ENCODE data around the gene ZRANB3. TPM values are rescaled to one million over a fixed set of nuclear protein-coding genes. Genes with fewer than 3 reads are reported as not detected.
"Not testable (repeated sequence)": the region's sequence is repeated elsewhere in the genome, so short reads cannot be mapped to it uniquely, and the experiment has no call there.

Gene ZRANB3
- total RNA-seq, 4 donors from 2014 or later = 4.8 to 9.3 (median 5.5) TPM

- Histone ChIP-seq H3K4me1 (no peaks in the 10 kb centered on the region), H3K27ac (no peak overlapping the region), H3K36me3 (peaks cover 0 to 18% (median 0%) of the 10 kb centered on the region in 3 donors), H3K9me3 (peaks cover 0 to 38% (median 7%) of the 10 kb centered on the region in 4 donors), H3K27me3 (no peaks in the 10 kb centered on the region), H3K4me3 (no peak overlapping the region)
- TF ChIP-seq CTCF (IDR thresholded peaks at IDR 0.05) (no peak), POLR2A (IDR thresholded peaks at IDR 0.05) (no peak), EP300 (IDR thresholded peaks at IDR 0.05) (no peak)
- DNase-seq (ENCODE audit: low spot score in 2 of 2) = no peak
Measured at GRCh38 chr2:135378591-135378990, 152.4 kb downstream of the ZRANB3 start.

- Histone ChIP-seq H3K27ac (no peak overlapping the region), H3K4me1 (no peaks in the 10 kb centered on the region), H3K36me3 (peaks cover 0 to 11% (median 0%) of the 10 kb centered on the region in 3 donors), H3K27me3 (no peaks in the 10 kb centered on the region), H3K4me3 (no peak overlapping the region), H3K9me3 (peaks cover 0 to 10% (median 0%) of the 10 kb centered on the region in 4 donors)
- DNase-seq (ENCODE audit: low spot score in 2 of 2) = no peak
- 82 to 94% methylated on average over 4 of the region's 4 CpGs for WGBS, 2 donors
- TF ChIP-seq POLR2A (IDR thresholded peaks at IDR 0.05) (no peak), CTCF (IDR thresholded peaks at IDR 0.05) (no peak), EP300 (IDR thresholded peaks at IDR 0.05) (no peak)
Measured at GRCh38 chr2:135373702-135374101, 157.3 kb downstream of the ZRANB3 start.

GRCh38 chr2:135349941-135350340 is 181.1 kb downstream of the ZRANB3 start:
- no peak overlapping the region for H3K27ac ChIP-seq
- no peak overlapping the region for H3K4me3 ChIP-seq
- no peaks in the 10 kb centered on the region for H3K4me1 ChIP-seq
- no peaks in the 10 kb centered on the region for H3K27me3 ChIP-seq
- peaks cover 0 to 33% (median 7%) of the 10 kb centered on the region in 4 donors for H3K9me3 ChIP-seq
- no peak for TF ChIP-seq EP300 (IDR thresholded peaks at IDR 0.05)
- TF ChIP-seq POLR2A (IDR thresholded peaks at IDR 0.05) = no peak
- no peak for TF ChIP-seq CTCF (IDR thresholded peaks at IDR 0.05)
- WGBS, 2 donors = 83 to 87% methylated on average over 6 of the region's 6 CpGs
- peaks cover 0 to 63% (median 0%) of the 10 kb centered on the region in 3 donors for H3K36me3 ChIP-seq
- DNase-seq (ENCODE audit: low spot score in 2 of 2) = no peak

- not testable (repeated sequence) for H3K4me3 ChIP-seq; H3K27ac ChIP-seq; DNase-seq (ENCODE audit: low spot score in 2 of 2); H3K4me1 ChIP-seq; H3K27me3 ChIP-seq
- Histone ChIP-seq H3K9me3 (peaks cover 0 to 33% (median 7%) of the 10 kb centered on the region in 4 donors), H3K36me3 (peaks cover 0 to 69% (median 0%) of the 10 kb centered on the region in 3 donors)
- 96 to 97% methylated on average over 5 of the region's 5 CpGs for WGBS, 2 donors
Measured at GRCh38 chr2:135348096-135348704, 182.8 kb downstream of the ZRANB3 start.

GRCh38 chr2:135337071-135337470 is 193.9 kb downstream of the ZRANB3 start:
- WGBS, 2 donors = 54 to 64% methylated on average over 3 of the region's 3 CpGs

More at GRCh38 chr2:135337071-135337470, 193.9 kb downstream of the ZRANB3 start:
- no peaks in the 10 kb centered on the region for H3K4me1 ChIP-seq
- H3K4me3 ChIP-seq = no peak overlapping the region
- TF ChIP-seq CTCF (IDR thresholded peaks at IDR 0.05) (no peak), POLR2A (IDR thresholded peaks at IDR 0.05) (no peak), EP300 (IDR thresholded peaks at IDR 0.05) (no peak)
- peaks cover 0 to 24% (median 0%) of the 10 kb centered on the region in 4 donors for H3K9me3 ChIP-seq
- H3K36me3 ChIP-seq = peaks cover 0 to 36% (median 0%) of the 10 kb centered on the region in 3 donors
- no peak for DNase-seq (ENCODE audit: low spot score in 2 of 2)
- no peaks in the 10 kb centered on the region for H3K27me3 ChIP-seq
- no peak overlapping the region for H3K27ac ChIP-seq

Data from tibial nerve (tissue), 4 donors.